ENCODE results near the gene IQSEC1. TPM values are rescaled to one million over a fixed set of nuclear protein-coding genes. Genes with fewer than 3 reads are reported as not detected.

Gene IQSEC1
- total RNA-seq, 1 donor from 2014 or later = 211 TPM

DNA sequence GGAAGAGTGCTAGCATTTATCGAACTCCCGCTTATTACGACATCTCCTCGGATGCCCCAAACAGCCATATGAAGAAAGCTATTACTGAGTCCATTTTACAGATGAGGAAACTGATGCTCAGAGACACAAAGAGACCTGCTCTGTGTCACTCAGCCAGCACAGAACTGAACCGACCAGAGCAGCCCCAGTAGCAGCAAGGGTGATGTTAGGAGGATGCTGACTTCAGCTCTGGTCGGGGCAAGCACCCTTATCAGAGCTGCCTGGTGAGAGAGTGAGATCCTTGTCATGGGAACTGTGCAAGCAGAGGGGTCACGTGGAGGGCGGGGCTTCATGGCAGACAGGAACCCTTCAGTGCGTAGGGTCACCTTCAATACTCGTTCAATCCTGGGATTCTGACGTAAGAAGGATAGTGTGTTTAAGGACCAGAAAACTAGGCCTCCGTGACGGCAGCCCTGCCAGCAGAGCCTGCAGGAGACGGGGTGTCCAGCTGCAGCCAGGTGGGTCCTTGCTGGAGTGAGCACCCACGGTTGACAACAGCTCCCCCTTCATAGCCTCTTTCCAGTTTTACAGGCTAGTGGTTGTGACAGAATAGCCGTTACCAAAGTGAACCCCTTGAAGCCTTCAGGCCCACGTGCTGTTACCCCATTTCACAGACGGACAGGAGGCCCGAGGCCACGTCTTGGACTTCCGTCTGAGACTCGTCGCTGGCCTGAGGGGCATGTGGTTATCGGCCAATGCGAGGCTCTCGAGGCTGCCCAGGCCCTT lies 12.0 kb upstream of the IQSEC1 start:
- TF ChIP-seq, protein P1, sequence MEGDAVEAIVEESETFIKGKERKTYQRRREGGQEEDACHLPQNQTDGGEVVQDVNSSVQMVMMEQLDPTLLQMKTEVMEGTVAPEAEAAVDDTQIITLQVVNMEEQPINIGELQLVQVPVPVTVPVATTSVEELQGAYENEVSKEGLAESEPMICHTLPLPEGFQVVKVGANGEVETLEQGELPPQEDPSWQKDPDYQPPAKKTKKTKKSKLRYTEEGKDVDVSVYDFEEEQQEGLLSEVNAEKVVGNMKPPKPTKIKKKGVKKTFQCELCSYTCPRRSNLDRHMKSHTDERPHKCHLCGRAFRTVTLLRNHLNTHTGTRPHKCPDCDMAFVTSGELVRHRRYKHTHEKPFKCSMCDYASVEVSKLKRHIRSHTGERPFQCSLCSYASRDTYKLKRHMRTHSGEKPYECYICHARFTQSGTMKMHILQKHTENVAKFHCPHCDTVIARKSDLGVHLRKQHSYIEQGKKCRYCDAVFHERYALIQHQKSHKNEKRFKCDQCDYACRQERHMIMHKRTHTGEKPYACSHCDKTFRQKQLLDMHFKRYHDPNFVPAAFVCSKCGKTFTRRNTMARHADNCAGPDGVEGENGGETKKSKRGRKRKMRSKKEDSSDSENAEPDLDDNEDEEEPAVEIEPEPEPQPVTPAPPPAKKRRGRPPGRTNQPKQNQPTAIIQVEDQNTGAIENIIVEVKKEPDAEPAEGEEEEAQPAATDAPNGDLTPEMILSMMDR (IDR thresholded peaks at IDR 0.05; ENCODE audit: partially characterized antibody, unreplicated experiment) = no peak
- H3K4me1 Mint-ChIP-seq (ENCODE audit: low read depth, unreplicated experiment) = peaks cover 20% of the 10 kb centered on the region
- H3K27me3 Mint-ChIP-seq (ENCODE audit: unreplicated experiment) = peaks cover 8% of the 10 kb centered on the region
- no peak overlapping the region for H3K4me3 Mint-ChIP-seq (ENCODE audit: unreplicated experiment)
- H3K9me3 Mint-ChIP-seq (ENCODE audit: unreplicated experiment) = peaks cover 5% of the 10 kb centered on the region
- no peaks in the 10 kb centered on the region for H3K36me3 Mint-ChIP-seq (ENCODE audit: unreplicated experiment)
- no peak overlapping the region for H3K27ac Mint-ChIP-seq (ENCODE audit: unreplicated experiment)
- no peak for DNase-seq

DNA sequence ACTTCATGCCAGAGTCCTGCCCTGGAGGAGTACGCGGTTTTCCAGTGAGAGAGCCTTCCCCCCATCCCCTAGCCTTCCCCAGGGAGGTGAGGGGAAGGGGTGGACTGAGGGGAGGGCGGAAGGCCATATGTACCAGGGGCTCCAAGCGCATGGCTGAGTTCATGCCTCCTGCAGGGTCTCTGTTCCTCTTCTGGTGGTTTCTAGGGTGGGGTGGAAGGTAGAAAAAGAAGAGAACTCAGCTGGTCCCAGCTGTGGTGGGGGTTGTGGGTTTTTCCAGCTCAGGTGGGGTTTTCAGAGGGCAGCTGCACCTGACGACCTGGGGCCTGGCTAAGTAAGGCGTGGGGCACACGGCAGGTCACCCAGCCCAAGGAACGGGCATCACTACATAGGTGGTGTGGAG lies 10.7 kb upstream of the IQSEC1 start:
- H3K9me3 Mint-ChIP-seq (ENCODE audit: unreplicated experiment) = peaks cover 5% of the 10 kb centered on the region
- peaks cover 31% of the 10 kb centered on the region for H3K4me1 Mint-ChIP-seq (ENCODE audit: low read depth, unreplicated experiment)
- peaks cover 11% of the 10 kb centered on the region for H3K27me3 Mint-ChIP-seq (ENCODE audit: unreplicated experiment)
- H3K36me3 Mint-ChIP-seq (ENCODE audit: unreplicated experiment) = no peaks in the 10 kb centered on the region
- no peak for DNase-seq
- TF ChIP-seq, protein P1 (IDR thresholded peaks at IDR 0.05; ENCODE audit: partially characterized antibody, unreplicated experiment) = no peak
- no peak overlapping the region for H3K4me3 Mint-ChIP-seq (ENCODE audit: unreplicated experiment)
- H3K27ac Mint-ChIP-seq (ENCODE audit: unreplicated experiment) = no peak overlapping the region

DNA sequence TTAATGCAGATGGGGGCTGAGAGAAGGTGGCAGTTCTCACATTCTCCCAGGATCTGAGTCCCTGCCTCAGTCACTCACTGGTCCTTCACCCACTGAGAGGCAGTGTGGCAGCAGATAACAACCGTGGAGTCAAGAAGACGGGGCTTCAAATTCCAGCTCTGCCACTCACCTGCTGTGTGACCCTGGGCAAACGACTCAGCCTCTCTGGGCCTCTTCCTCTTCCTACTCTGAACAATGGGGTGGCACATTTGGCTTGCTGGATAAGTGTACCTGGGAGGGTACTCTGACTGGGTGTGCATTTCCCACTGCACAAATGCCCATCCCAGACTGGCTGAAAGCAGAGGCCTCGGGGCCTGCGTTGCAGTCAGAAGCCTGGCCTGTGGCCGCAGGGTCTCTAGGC lies 10.0 kb upstream of the IQSEC1 start:
- no peak for DNase-seq
- peaks cover 5% of the 10 kb centered on the region for H3K9me3 Mint-ChIP-seq (ENCODE audit: unreplicated experiment)
- no peak overlapping the region for H3K27ac Mint-ChIP-seq (ENCODE audit: unreplicated experiment)

DNA sequence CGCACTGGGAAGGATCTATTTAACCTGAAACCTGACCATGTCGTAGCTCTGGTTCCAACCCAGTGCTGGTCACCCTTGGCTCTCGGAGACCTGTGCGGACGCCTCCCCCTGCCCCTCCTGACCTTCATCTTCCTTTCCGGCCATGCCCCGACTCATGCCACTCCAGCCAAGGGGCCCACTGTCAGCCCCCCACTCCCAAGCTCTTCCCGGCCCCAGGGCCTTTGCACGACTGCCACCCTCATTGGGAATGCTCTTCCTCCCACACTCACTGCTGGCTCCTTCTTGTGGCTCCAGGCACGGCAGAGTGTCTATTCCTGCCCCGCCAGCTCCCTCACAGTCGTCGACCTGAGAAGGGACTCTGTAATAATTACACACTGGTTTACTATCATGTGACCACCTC lies 9.4 kb upstream of the IQSEC1 start:
- Mint-ChIP-seq H3K36me3 (ENCODE audit: unreplicated experiment) (no peaks in the 10 kb centered on the region), H3K9me3 (ENCODE audit: unreplicated experiment) (peaks cover 5% of the 10 kb centered on the region), H3K27me3 (ENCODE audit: unreplicated experiment) (peaks cover 9% of the 10 kb centered on the region), H3K4me1 (ENCODE audit: low read depth, unreplicated experiment) (peaks cover 30% of the 10 kb centered on the region), H3K4me3 (ENCODE audit: unreplicated experiment) (no peak overlapping the region), H3K27ac (ENCODE audit: unreplicated experiment) (no peak overlapping the region)
- TF ChIP-seq, protein P1 (IDR thresholded peaks at IDR 0.05; ENCODE audit: partially characterized antibody, unreplicated experiment) = no peak
- no peak for DNase-seq

More for the DNA sequence above, 10.0 kb upstream of the IQSEC1 start:
- no peak overlapping the region for H3K4me3 Mint-ChIP-seq (ENCODE audit: unreplicated experiment)
- TF ChIP-seq, protein P1 (IDR thresholded peaks at IDR 0.05; ENCODE audit: partially characterized antibody, unreplicated experiment) = no peak
- H3K36me3 Mint-ChIP-seq (ENCODE audit: unreplicated experiment) = no peaks in the 10 kb centered on the region
- peaks cover 11% of the 10 kb centered on the region for H3K27me3 Mint-ChIP-seq (ENCODE audit: unreplicated experiment)
- H3K4me1 Mint-ChIP-seq (ENCODE audit: low read depth, unreplicated experiment) = peaks cover 31% of the 10 kb centered on the region

DNA sequence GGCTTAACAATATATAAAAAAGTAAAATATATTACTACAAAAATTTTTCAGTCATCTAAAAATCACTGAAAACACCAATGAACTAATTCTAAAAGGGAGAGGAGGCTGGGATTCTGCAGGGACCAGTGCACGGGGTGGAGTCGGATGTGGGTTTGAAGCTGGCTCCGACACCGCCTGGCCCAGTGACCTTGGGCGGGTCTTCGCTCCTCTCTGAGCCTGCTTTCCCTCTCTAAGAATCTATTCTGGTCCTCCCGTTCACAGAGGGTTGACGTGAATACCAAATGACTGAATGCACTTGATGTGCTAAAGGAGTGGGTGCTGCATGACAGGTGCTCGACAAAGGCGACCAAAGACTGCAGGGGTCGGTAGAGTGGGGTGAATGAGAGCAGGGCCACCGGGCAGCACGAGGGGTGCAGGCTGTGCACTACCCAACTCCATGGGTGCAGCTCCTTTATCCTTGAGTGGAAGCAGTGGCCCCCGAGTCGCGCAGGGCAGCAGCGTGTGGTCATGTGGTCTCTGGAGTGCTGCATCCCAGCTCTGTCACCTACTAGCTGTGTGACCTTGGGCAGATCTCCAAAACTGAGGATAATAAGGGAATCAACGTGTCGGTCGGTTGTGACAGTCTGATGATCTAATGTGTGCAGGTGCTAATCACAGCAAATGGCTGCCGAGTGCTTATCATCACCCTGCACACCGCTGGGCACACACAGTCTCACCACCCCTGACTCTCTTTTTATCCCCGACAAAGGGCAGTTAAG lies 8.6 kb upstream of the IQSEC1 start:
- Mint-ChIP-seq H3K4me3 (ENCODE audit: unreplicated experiment) (no peak overlapping the region), H3K4me1 (ENCODE audit: low read depth, unreplicated experiment) (peaks cover 29% of the 10 kb centered on the region), H3K27ac (ENCODE audit: unreplicated experiment) (no peak overlapping the region), H3K36me3 (ENCODE audit: unreplicated experiment) (no peaks in the 10 kb centered on the region), H3K27me3 (ENCODE audit: unreplicated experiment) (peaks cover 10% of the 10 kb centered on the region), H3K9me3 (ENCODE audit: unreplicated experiment) (peaks cover 2% of the 10 kb centered on the region)
- TF ChIP-seq, protein P1 (IDR thresholded peaks at IDR 0.05; ENCODE audit: partially characterized antibody, unreplicated experiment) = no peak
- no peak for DNase-seq

Measured in glutamatergic neuron (in vitro differentiated cells).